SK-N-MC (cell line): ENCODE results near the gene GMPR.

Experiments
- DNase-seq: peaks from one replicate; pipeline ENCODE4 v3.0.0-alpha.2; 2011; ENCODE audit warnings: low read depth, low spot score
- H3K27ac ChIP-seq: fragments of 200-600 bp; sonication (generic); 2 replicates; pipeline ENCODE4 v1.5.1; 2016; ENCODE audit warnings: mixed run types
- H3K36me3 ChIP-seq: fragments of 200-600 bp; sonication (generic); 2 replicates; pipeline ENCODE4 v1.6.1; 2017; ENCODE audit warnings: antibody characterized with exemption, low read length, mixed read lengths; ENCODE audit not compliant: insufficient read depth
- H3K4me3 ChIP-seq: fragments of 200-600 bp; sonication (generic); 2 replicates; pipeline ENCODE4 v1.5.1; 2016
- H3K9ac ChIP-seq: fragments of 200-600 bp; sonication (generic); 2 replicates; pipeline ENCODE4 v1.8.0; 2017; ENCODE audit warnings: mixed run types, mixed read lengths; ENCODE audit not compliant: insufficient read length
- H3K9me3 ChIP-seq: fragments of 200-600 bp; sonication (generic); 2 replicates; pipeline ENCODE4 v1.6.1; 2017; ENCODE audit warnings: low read depth, mild to moderate bottlenecking, antibody characterized with exemption, low read length, moderate library complexity, mixed read lengths
- EZH2 ChIP-seq: fragments of 200-600 bp; sonication (generic); IDR thresholded peaks from one replicate; pipeline ENCODE4 v1.6.1; 2017; ENCODE audit warnings: antibody characterized with exemption
- FOXP2 ChIP-seq: optimal IDR thresholded peaks from 2 replicates; pipeline ENCODE3; 2011; ENCODE audit warnings: mild to moderate bottlenecking, moderate library complexity; ENCODE audit not compliant: insufficient read depth; ENCODE audit errors: extremely low read length, control extremely low read depth
- POLR2AphosphoS5 ChIP-seq: IDR thresholded peaks from 2 replicates; pipeline ENCODE4 v1.6.1; 2012; ENCODE audit warnings: mild to moderate bottlenecking, low read depth, low read length, borderline replicate concordance

The GMPR gene

GRCh38 chr6:16238057-16238962, at the start of gene GMPR:
Gene GMPR, plus strand, starts transcription at chr6:16238587. Its CDS starts 107 bp downstream, at chr6:16238694.
- TF ChIP-seq EZH2 (no peak), FOXP2 (no peak), POLR2AphosphoS5 (no peak)
- Histone ChIP-seq H3K9me3 (no peaks in the 10 kb centered on the region), H3K9ac (no peak within 1 kb of the TSS), H3K4me3 (no peak within 1 kb of the TSS), H3K27ac (no peak within 1 kb of the TSS), H3K36me3 (no peaks in the 10 kb centered on the region)
- no peak for DNase-seq

- TF ChIP-seq POLR2AphosphoS5: no peak
- no peak for TF ChIP-seq FOXP2
- no peak for TF ChIP-seq EZH2
- Histone ChIP-seq H3K27ac (no peak overlapping the region), H3K36me3 (no peaks in the 10 kb centered on the region), H3K9ac (no peak overlapping the region), H3K9me3 (no peaks in the 10 kb centered on the region), H3K4me3 (no peak overlapping the region)
- no peak for DNase-seq
These were observed 48.2 kb upstream of the GMPR start for GRCh38 chr6:16190214-16190613.

- Histone ChIP-seq H3K9ac (no peak overlapping the region), H3K36me3 (no peaks in the 10 kb centered on the region), H3K27ac (no peak overlapping the region), H3K9me3 (no peaks in the 10 kb centered on the region), H3K4me3 (no peak overlapping the region)
- TF ChIP-seq EZH2: no peak
- no peak for TF ChIP-seq POLR2AphosphoS5
- TF ChIP-seq FOXP2: no peak
- no peak for DNase-seq
These were observed 42.0 kb upstream of the GMPR start for GRCh38 chr6:16196260-16196983.

- no peaks in the 10 kb centered on the region for H3K36me3 ChIP-seq
- H3K9me3 ChIP-seq: no peaks in the 10 kb centered on the region
- H3K4me3 ChIP-seq: no peak overlapping the region
- no peak overlapping the region for H3K27ac ChIP-seq
- DNase-seq: no peak
- H3K9ac ChIP-seq: no peak overlapping the region
- no peak for TF ChIP-seq EZH2
These were observed 41.3 kb upstream of the GMPR start for GRCh38 chr6:16196984-16197546.

- no peak overlapping the region for H3K9ac ChIP-seq
- no peaks in the 10 kb centered on the region for H3K36me3 ChIP-seq
- H3K9me3 ChIP-seq: no peaks in the 10 kb centered on the region
- no peak for DNase-seq
- TF ChIP-seq POLR2AphosphoS5: no peak
- TF ChIP-seq FOXP2: no peak
- TF ChIP-seq EZH2: no peak
- H3K4me3 ChIP-seq: no peak overlapping the region
- H3K27ac ChIP-seq: no peak overlapping the region
These were observed 40.2 kb upstream of the GMPR start for GRCh38 chr6:16198061-16198705.

GRCh38 chr6:16199804-16200203, 38.6 kb upstream of the GMPR start:
- H3K4me3 ChIP-seq: no peak overlapping the region
- no peaks in the 10 kb centered on the region for H3K9me3 ChIP-seq
- H3K36me3 ChIP-seq: no peaks in the 10 kb centered on the region
- TF ChIP-seq EZH2 (no peak), POLR2AphosphoS5 (no peak), FOXP2 (no peak)
- H3K27ac ChIP-seq: no peak overlapping the region
- H3K9ac ChIP-seq: no peak overlapping the region
- no peak for DNase-seq

- Histone ChIP-seq H3K4me3 (no peak overlapping the region), H3K27ac (no peak overlapping the region), H3K36me3 (no peaks in the 10 kb centered on the region), H3K9ac (no peak overlapping the region), H3K9me3 (no peaks in the 10 kb centered on the region)
- TF ChIP-seq POLR2AphosphoS5 (no peak), FOXP2 (no peak), EZH2 (no peak)
- no peak for DNase-seq
These were observed 38.0 kb upstream of the GMPR start for GRCh38 chr6:16200321-16200883.

- no peaks in the 10 kb centered on the region for H3K9me3 ChIP-seq
- no peak overlapping the region for H3K27ac ChIP-seq
- TF ChIP-seq FOXP2 (no peak), EZH2 (no peak), POLR2AphosphoS5 (no peak)
- DNase-seq: no peak
- H3K4me3 ChIP-seq: no peak overlapping the region
- H3K36me3 ChIP-seq: no peaks in the 10 kb centered on the region
- no peak overlapping the region for H3K9ac ChIP-seq
These were observed 36.7 kb upstream of the GMPR start for GRCh38 chr6:16201706-16202105.
